Kidney glomerular epithelial cell (primary cell): Measurements from ENCODE around the gene RPS14.
"Not testable (repeated sequence)": the region's sequence is repeated elsewhere in the genome, so short reads cannot be mapped to it uniquely, and the experiment has no call there.

Source experiments
- DNase-seq: peaks from one replicate; lab custom pipeline; 2025; lab: John Stamatoyannopoulos, UW

Gene RPS14

DNA sequence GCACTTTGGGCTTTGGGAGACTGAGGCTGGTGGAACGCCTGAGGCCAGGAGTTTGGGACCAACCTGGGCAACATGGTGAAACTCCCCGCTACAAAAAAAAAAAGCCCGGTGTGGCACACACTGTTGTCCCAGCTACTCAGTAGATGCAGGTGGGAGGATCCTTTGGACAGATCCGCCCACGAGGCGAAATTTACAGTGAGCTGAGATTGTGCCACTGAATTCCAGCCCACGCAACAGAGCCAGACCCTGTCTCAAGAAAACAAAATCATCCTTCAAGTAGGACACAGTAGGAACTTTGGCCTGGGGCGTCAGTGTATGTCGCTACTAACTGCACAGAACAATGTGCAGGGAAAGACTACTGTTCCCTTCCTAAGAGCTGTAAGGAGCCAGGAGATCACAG is 4.8 kb downstream of the RPS14 start:
- DNase-seq = no peak

DNA sequence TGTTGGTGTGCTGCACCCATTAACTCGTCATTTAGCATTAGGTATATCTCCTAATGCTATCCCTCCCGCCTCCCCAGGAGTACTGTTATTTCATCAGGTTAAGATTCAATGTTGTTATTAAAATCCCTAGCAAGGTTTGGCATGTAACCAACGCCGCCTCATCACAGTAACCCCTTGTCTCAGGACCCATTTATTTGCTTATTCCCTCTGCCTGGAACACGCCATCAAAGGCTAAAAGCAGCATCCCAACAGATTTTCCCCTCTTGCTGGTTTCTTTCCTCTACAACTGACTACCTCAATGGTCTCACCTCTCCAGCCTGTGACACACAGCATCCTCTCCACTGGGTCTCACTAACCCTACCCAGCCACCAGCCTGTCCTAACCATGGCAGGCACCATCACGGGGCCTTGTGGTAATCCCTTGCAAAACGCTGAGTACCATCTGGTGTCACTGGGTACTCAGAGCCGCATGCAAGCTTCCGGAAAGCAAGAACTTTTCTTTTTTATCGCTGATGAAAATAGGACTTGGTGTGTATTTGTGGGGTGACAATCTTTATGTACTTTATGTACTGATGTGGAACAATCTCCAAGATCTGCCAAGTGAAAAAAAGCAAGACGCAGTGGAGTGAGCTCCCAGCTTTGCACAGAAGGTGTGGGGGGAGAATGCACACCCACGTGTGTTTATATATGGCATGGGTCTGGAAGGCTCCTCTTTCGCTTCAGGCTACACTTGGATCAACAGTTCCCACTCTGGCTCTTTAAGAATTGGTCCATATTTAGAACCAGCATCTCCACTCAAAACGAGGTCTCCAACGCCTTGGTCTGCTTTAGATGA is 6.1 kb downstream of the RPS14 start:
- DNase-seq = no peak

DNA sequence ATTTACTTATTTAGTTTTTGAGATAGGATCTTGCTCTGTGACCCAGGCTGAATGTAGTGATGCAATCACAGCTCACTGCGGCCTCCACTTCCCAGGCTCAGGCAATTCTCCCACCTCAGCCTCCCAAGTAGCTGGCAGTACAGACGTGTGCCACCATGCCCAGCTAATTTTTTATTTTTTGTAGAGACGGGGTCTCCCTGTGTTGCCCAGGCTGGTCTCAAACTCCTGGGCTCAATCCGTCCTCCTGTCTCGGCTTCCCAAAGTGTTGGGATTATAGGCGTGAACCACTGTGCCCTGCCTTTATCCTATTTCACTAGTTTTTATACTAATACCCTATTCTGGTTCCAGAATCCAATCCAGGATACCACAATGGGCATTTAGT is 6.8 kb downstream of the RPS14 start:
- no peak for DNase-seq

DNA sequence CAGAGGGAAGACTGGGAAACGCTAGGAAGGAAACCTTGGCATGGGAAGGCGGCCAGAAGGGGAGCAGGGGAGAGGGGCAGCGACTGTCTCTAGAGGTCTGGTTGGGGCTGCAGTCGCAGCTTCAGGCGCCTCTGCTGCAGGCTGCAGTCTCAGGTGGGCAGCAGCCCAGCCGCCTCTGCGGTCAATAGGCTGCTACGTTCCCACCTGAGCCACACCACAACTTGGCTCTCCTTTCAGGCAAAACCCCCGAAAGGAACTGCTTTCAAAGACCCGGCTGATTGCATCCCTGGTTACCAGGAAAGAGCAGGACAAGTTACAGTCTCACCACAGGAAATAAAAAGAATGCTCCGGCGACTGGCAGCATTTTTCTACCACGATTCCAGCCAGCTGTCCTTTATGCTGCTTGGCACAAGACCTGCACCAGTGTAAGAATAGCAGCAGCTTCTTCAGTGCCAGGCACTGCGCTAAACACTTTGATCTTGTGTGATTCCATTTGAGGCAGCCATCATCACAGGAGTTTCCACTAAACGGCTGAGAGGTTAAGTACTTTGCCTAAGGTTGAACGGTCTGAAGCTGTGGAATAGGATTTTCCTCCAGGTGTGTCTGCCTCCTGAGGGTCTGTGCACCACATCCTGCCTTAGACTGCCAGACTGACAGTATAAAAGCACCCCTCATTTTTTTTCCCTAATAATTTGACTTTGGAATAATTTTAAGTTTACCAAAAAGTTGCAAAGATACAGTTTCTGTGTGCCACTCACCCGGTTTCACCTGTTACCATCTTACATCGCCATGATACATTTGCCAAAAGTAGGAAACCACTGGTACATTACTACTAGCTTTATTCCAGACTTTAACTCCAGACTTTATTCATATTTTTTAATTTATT is 7.5 kb downstream of the RPS14 start:
- DNase-seq = no peak

DNA sequence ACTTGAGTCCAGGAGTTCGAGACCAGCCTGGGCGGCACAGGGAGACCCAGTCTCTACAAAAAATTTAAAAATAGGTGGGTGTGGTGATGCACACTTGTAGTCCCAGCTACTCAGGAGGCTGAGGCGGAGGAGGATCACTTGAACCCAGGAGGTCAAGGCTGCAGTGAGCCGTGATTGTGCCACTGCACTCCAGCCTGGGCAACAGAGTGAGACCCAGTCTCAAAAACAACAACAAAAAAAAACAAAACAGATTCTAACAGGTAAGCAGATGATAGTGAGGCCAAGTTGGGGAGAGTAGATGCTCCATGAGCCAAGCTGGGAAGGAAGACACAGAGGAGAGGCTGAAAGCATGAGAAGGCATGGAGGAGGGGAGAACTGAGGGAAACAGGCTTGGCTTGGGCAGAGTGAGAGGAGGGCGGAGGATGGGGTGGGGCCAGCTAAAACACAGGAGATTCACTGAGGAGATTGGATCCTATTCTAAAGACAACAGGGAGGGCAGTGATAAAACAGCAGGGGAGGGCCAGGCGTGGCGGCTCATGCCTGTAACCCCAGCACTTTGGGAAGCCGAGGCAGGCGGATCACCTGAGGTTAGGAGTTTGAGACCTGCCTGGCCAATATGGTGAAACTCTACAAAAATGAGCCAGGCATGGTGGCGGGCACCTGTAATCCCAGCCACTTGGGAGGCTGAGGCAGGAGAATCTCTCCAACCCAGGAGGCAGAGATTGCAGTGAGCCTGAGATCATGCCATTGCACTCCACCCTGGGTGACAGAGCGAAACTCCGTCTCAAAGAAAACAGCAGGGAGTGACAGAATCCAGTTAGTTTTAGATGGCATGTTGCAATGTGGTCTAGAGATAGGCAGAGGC is 8.4 kb downstream of the RPS14 start:
- no peak for DNase-seq

DNA sequence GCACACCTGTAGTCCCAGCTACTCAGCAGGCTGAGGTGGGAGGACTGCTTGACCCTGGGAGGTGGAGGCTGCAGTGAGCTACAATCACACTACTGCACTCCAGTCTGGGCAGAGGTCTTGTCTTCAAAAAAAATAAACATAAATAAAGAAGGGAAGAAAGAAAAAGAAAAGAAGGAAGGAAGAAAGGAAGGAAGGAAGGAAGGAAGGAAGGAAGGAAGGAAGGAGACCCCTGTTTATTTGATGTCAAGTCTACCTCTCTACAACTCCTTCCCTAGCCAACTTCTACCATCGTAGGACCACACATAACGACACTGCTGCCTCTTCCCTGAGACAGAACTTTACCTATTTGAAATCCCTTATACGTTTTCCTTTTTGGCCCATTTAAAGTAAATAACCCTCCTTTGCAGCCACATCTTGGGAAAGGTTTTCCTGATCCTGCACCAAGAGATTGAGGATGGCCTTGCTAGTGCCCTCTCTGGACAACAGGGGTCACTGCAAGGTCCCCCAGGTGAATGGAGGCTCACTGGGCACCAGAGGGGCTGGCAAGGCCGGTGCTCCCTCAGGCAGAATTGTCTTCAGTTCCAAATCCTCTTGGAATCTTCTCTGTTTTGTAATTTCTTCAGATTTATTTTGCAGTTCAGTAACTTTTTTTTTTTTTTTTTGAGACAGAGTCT is 10.5 kb downstream of the RPS14 start:
- no peak for DNase-seq

DNA sequence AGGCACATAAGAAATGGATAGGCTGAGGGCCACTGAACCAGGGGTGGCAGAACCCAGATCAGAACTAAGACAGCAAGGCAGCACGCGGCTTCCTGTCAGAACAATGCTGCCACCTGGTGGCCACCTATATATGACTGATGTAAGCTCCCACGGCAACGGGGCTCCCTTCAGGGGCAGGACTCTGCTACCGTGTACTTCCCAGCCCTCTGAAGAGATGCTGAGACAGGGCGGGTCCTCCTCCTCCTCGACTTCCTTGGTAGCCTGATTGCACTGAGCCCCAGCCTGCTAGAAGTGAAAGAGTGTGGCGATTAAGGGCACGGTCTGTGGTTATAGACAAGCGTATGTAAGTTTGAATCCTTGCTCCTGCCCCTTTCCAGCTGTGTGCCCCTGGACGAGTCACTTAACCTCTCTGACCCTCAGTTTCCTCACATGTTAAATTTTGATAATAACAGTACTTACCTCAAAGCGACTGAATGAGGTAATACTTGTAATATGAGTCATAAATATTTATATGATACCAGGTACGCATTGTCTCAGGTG is 13.3 kb downstream of the RPS14 start:
- peak; percentile 64 for DNase-seq

DNA sequence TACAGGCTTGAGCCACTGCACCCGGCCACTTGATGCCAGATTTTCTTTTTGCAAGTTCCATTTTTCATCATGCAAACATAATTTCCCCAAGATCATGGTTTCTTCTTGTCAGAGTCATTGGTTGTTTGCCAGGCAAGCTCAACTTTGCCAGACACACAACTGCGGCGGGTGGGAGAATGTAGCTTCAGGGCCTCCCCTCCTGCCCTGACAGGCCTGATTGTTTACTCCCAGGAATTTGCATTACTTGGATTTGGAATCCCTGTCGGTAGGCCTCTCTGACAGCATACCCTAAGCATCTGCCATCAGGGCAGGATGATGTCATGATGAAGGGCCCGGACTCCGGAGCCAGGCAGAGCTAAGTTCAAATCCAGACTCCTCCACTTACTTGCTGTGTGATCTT is 15.1 kb downstream of the RPS14 start:
- DNase-seq = no peak

DNA sequence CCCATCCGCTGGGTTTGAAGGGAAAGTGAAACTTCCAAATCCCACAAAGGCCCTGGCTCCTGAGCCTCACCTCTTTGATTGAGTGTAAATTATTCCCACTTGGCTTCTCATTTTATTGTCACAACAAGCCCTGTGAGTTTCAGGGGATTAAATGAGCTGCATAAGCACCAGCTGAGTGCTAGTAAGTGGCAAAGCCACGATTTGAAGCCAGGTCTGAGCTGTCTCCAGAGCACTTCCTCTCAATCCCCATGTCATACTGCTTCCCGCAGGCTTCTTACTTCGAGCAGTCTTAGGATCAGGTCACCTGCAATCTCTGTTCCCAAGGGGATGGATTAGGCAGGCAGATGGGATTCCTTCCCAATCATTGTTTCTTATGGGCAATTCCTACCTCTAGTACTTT is 18.0 kb downstream of the RPS14 start:
- no peak for DNase-seq

DNA sequence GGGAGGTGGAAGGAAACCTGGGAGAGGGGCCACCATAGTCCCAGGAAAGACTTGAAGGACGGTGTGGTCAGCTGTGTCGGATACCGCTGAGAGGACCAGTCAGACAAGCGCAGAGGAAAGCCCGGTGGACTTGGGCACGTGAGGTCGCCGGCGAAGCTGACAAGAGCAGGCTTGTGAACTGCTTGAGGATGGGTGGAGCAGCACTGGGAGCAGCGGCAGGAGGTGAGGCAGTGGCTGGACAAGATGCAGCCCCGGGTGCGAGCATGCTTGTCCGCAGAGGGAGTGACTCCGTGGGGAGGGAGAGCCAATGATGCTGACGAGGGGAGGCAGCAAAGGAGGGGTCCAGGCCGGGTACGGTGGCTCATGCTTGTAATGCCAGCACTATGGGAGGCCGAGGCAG is 18.5 kb downstream of the RPS14 start:
- DNase-seq = no peak

DNA sequence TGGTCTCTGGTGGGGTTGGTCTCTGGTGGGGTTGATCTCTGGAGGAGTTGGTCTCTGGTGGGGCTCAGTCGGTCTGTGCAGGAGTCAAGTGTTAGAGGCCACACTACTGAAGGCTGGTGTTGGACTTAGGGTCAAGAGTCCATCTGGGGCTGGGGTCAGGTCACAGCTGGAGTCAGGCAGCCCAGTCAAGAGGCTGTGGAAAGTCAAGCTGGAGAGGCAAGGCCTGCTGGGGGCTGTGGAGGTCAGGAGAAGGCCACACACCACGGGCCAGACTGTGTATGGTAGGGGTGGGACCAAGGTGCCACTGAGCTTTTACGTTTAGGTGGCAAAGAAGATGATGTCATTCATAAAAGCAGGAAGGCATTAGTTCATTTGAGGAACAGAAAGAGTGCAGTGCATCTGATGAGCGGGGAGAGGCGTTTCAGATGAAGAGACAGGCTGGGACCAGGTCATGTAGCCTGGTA is 20.1 kb downstream of the RPS14 start:
- DNase-seq = no peak

DNA sequence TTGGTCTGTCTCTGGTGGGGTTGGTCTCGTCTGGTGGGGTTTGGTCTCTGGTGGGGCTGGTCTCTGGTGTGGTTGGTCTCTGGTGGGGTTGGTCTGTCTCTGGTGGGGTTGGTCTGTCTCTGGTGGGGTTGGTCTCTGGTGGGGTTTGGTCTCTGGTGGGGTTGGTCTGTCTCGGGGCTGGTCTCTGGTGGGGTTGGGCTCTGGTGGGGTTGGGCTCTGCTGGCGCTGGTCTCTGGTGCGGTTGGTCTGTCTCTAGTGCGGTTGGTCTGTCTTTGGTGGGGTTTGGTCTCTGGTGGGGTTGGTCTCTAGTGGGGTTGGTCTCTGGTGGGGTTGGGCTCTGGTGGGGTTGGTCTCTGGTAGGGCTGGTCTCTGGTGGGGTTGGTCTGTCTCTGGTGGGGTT is 20.6 kb downstream of the RPS14 start:
- no peak for DNase-seq

DNA sequence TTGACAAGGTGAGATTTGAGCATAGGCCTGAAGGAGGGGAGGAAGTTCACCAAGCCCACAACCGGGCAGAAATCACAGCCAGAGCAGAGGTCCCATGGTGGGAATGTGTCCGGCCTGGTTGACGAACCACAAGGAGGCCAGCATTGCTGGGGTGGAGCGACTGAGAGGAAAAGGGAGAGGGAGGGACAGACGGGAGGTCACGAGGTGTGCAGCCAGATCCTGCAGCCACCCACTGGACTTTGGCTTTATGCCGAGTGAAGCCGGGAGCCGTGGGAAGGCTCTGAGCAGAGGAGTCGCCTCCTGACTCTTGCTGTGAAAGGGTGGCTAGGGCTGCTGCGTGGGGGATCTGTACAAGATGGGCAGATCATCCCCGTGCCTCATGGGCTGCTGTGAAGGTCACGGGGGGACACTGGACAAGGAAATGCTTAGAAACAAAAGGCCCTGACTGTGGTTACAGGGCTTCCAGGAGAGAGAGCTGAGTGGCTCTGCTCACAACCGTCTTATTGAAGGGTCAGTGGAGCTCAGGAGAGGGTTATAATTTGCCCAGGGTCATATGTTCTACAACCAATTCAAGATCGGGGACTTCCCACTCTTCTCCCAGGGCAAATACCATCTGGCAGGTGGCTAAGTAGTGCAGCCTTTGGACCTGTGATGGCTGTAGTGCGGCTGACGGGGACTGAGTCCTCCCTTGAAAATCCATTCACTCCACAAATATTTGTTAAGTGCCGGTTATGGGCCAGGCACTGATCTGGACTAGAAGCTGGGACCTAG is 21.2 kb downstream of the RPS14 start:
- DNase-seq = peak; percentile 14

DNA sequence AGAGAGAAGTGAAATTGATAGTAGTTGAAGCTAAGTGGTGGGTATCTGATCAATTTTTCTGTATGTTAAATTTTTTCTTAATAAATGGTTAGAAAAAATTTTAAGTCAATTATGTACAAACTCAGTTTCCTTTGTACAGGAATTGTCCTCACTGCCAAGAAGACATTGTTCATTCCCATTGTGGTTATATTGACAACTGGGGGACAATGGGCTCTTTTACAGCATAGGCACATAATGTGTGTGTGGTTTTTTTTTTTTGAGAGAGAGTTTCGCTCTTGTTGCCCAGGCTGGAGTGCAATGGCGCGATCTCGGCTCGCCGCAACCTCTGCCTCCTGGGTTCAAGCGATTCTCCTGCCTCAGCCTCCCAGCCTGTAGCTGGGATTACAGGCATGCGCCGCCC is 23.4 kb downstream of the RPS14 start:
- DNase-seq = not testable (repeated sequence)

DNA sequence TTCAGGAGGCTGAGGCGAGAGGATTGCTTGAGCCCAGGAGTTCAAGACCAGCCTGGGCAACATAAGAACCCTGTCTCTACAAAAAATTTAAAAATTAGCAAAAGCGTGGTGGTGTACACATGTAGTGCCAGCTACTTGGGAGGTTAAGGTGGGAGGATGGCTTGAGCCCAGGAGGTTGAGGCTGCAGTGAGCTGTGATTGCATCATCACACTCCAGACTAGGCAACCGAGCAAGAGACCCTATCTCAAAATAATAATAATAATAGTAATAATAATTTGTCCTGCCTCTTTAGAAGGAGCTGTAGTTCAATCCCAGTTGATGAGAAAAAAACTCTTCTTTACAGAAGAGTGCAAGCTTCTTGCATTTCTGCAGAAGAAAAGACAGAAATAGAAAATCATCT is 26.8 kb downstream of the RPS14 start:
- DNase-seq = no peak

DNA sequence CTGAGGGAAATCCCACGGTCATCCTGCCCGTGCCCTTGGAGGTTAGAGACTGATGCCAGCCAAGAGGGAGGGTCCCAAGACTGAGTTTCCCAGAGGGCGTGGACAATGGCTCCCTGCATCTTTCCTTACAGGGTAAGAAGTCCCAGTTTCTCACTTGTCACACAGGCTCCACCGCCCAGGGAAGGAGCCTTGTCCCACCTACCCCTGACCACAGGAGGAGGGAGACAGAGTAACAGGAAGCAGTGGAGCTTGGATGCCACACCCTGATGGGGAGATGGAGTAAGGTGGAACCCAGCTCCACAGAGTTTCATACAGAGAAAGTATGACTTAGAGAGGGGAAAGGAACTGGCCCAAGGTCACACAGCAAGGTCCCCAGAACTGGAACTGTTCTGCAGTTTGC is 27.5 kb downstream of the RPS14 start:
- no peak for DNase-seq

DNA sequence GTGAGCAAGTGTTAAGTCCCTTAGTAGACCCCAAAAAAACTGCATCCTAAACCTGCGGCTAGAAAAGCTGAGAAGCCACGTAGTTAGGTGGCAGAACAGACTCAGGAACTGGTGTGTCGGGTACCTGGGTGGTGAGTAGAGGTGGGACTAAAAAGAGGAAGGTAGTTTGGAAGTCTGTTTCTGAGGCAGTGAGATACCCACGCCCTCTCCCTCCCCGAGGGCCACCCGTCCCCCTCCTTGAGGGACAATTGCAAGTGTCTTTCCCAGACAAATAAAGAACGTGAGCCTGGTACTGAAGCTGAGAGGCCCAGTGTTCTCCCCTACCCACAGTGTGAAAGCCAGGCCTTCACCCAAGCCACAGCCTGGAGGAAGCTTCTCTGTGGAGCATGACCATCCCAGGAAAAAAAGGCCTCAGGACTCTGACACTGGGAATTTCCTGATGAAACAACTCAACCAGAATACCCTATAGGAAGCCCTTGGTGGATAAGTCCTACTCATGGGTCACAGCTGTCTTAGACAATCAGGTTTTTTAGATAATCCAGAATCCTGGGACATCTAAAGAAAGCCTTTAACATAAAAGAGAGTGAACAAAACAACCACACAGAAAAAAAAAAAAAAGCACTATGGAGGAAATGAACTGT is 29.8 kb downstream of the RPS14 start:
- no peak for DNase-seq

DNA sequence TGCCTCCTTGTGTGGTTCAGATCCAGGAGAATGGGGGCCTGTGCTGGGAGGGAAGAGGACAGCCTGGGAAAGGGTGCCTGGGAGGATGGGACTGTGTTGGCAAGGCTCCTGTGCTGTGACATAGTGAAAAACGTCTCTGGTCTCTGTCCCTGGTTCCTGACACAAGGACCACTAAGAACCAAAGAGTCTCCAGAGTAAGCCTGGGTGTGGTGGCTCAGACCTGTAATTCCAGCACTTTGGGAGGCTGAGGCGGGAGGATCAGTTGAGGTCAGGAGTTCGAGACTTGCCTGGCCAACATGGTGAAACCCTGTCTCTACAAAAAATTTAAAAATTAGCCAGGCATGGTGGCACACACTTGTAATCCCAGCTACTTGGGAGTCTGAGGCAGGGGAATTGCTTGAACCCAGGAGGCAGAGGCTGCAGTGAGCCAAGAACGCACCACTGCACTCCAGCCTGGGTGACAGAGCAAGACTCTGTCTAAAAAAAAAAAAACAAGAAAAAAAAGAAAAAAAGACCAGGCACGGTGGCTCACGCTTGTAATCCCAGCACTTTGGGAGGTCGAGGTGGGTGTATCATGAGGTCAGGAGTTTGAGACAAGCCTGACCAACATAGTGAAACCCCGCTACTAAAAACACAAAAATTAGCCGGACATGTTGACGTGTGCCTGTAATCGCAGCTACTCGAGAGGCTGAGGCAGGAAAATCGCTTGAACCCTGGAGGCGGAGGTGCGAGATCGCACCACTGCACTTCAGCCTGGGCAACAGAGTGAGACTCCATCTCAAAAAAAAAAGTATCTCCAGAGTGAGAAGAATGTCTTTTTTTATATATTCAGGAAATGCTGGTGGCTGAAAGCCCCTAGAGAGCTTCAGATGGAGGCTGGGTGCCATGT is 35.4 kb downstream of the RPS14 start:
- DNase-seq = not testable (repeated sequence)
